DND-41 (cell line): Measurements from ENCODE around the gene PMIS2.

Experiments used
- ATAC-seq: fragments of 200-7000 bp; cut with Tn5 transposase; 3 replicates; pipeline ENCODE4 v1.9.1; 2021; ENCODE audit warnings: low read depth; ENCODE audit not compliant: insufficient read depth
- DNase-seq: peaks from one replicate; pipeline ENCODE4 v3.0.0-alpha.2; 2020
- H2AFZ ChIP-seq: 2 replicates; pipeline ENCODE4 v1.6.0; 2012; ENCODE audit warnings: low read depth, low read length
- H3K27ac ChIP-seq: 2 replicates; pipeline ENCODE4 v1.5.1; 2012; ENCODE audit warnings: low read length, inconsistent platforms
- H3K27me3 ChIP-seq: fragments of 200-600 bp; sonication (generic); 2 replicates; pipeline ENCODE4 v1.6.0; 2012; ENCODE audit warnings: low read length, mild to moderate bottlenecking, inconsistent platforms; ENCODE audit not compliant: insufficient read depth, poor library complexity
- H3K36me3 ChIP-seq: 2 replicates; pipeline ENCODE4 v1.5.1; 2012; ENCODE audit warnings: low read length, inconsistent platforms; ENCODE audit not compliant: insufficient read depth
- H3K4me1 ChIP-seq: 2 replicates; pipeline ENCODE4 v1.5.1; 2012; ENCODE audit warnings: mild to moderate bottlenecking, low read length; ENCODE audit not compliant: insufficient read depth
- H3K4me2 ChIP-seq: 2 replicates; pipeline ENCODE4 v1.6.0; 2012; ENCODE audit warnings: mild to moderate bottlenecking, moderate library complexity, low read length, inconsistent platforms; ENCODE audit not compliant: insufficient read depth
- H3K4me3 ChIP-seq, 2 experiments: fragments of 200-600 bp in 1 of 2; shearing (Covaris generic) in 1 of 2; 2 replicates each; pipeline ENCODE4 v1.5.1; 2012 to 2016; ENCODE audit warnings: inconsistent platforms in 2 of 2, low read length in 2 of 2, mild to moderate bottlenecking in 2 of 2, low read depth in 1 of 2, moderate library complexity in 1 of 2
- H3K79me2 ChIP-seq: 2 replicates; pipeline ENCODE4 v1.6.0; 2012; ENCODE audit warnings: low read length, inconsistent platforms; ENCODE audit not compliant: insufficient read depth
- H3K9ac ChIP-seq: 2 replicates; pipeline ENCODE4 v1.6.0; 2012; ENCODE audit warnings: low read depth, mild to moderate bottlenecking, inconsistent platforms, low read length, moderate library complexity
- H3K9me3 ChIP-seq: 2 replicates; pipeline ENCODE4 v1.5.1; 2012; ENCODE audit warnings: low read length, moderate library complexity, mild to moderate bottlenecking, inconsistent platforms; ENCODE audit not compliant: insufficient read depth, severe bottlenecking
- H4K20me1 ChIP-seq: 2 replicates; pipeline ENCODE4 v1.6.0; 2012; ENCODE audit warnings: low read length; ENCODE audit not compliant: insufficient read depth
- CTCF ChIP-seq: IDR thresholded peaks from 2 replicates; pipeline ENCODE4 v1.5.1; 2012; ENCODE audit warnings: borderline replicate concordance, low read length, moderate library complexity, mild to moderate bottlenecking; ENCODE audit not compliant: poor library complexity, severe bottlenecking; ENCODE audit errors: extremely low read depth
- EZH2 ChIP-seq: IDR thresholded peaks from 3 replicates; pipeline ENCODE4 v1.6.1; 2012; ENCODE audit warnings: borderline replicate concordance, low read depth, mild to moderate bottlenecking, moderate library complexity, low read length, inconsistent platforms; ENCODE audit not compliant: severe bottlenecking

The PMIS2 gene

GRCh38 chr19:35561436-35561835 lies 24.5 kb upstream of the PMIS2 start:
- H3K9ac ChIP-seq = no peak overlapping the region
- H4K20me1 ChIP-seq = no peaks in the 10 kb centered on the region
- H3K36me3 ChIP-seq = no peaks in the 10 kb centered on the region
- no peak for ATAC-seq
- H3K27ac ChIP-seq = no peak overlapping the region
- H3K79me2 ChIP-seq = no peaks in the 10 kb centered on the region
- no peaks in the 10 kb centered on the region for H3K4me1 ChIP-seq
- no peaks in the 10 kb centered on the region for H3K9me3 ChIP-seq
- DNase-seq = no peak
- no peak overlapping the region for H3K4me3 ChIP-seq
- H3K27me3 ChIP-seq = no peaks in the 10 kb centered on the region
- no peak overlapping the region for H3K4me2 ChIP-seq
- TF ChIP-seq CTCF (no peak), EZH2 (no peak)
- no peak overlapping the region for H2AFZ ChIP-seq

GRCh38 chr19:35562336-35562735 lies 23.6 kb upstream of the PMIS2 start:
- no peak overlapping the region for H3K4me3 ChIP-seq
- H3K79me2 ChIP-seq = no peaks in the 10 kb centered on the region
- no peak for DNase-seq
- H3K27ac ChIP-seq = no peak overlapping the region
- no peak overlapping the region for H3K9ac ChIP-seq
- no peaks in the 10 kb centered on the region for H3K9me3 ChIP-seq
- no peaks in the 10 kb centered on the region for H3K36me3 ChIP-seq
- no peaks in the 10 kb centered on the region for H4K20me1 ChIP-seq
- no peak overlapping the region for H3K4me2 ChIP-seq
- H3K27me3 ChIP-seq = no peaks in the 10 kb centered on the region
- no peak for TF ChIP-seq EZH2
- no peak for TF ChIP-seq CTCF
- no peaks in the 10 kb centered on the region for H3K4me1 ChIP-seq
- ATAC-seq = no peak
- no peak overlapping the region for H2AFZ ChIP-seq

- H3K9me3 ChIP-seq = no peaks in the 10 kb centered on the region
- no peaks in the 10 kb centered on the region for H3K79me2 ChIP-seq
- H3K27ac ChIP-seq = no peak overlapping the region
- no peaks in the 10 kb centered on the region for H3K27me3 ChIP-seq
- no peak for DNase-seq
- H3K4me2 ChIP-seq = no peak overlapping the region
- no peak overlapping the region for H2AFZ ChIP-seq
- H3K4me1 ChIP-seq = no peaks in the 10 kb centered on the region
- H4K20me1 ChIP-seq = no peaks in the 10 kb centered on the region
- no peaks in the 10 kb centered on the region for H3K36me3 ChIP-seq
- no peak overlapping the region for H3K4me3 ChIP-seq
- no peak for ATAC-seq
- no peak overlapping the region for H3K9ac ChIP-seq
- TF ChIP-seq CTCF (no peak), EZH2 (no peak)
Observed at GRCh38 chr19:35562776-35563175, 23.2 kb upstream of the PMIS2 start.
